ENCODE results near the gene NEURL1. TPM values are rescaled to one million over a fixed set of nuclear protein-coding genes. Genes with fewer than 3 reads are reported as not detected.
A peak's percentile ranks its signal among the peaks of the same experiment; 100 is the strongest.

The NEURL1 gene
- total RNA-seq, 2 donors from 2014 or later, result 0.12 TPM; not detected in 1

DNA sequence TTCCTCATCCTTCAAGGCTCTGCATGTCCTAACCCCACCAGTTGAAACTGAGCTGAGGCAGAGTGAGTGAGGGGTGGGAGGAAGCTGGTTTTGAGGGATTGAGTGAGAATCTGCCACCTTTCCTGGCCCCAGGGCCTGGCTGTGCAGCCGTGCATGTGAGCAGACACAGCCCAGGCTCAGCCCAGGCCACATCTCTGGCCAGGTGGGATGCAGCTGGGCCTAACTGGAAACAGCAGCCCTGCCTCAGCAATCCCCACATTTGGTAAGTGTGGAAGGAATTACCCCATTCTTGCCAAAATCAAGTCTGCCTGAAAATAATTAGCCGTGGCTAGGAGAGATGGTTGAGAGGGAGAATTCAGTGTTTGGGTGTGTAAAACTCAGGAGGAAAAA lies 116.6 kb downstream of the NEURL1 start:
- DNase-seq (ENCODE audit: low spot score), result no peak
- H3K4me1 ChIP-seq, result peaks cover 0 to 11% of the 10 kb centered on the region in 2 donors
- no peak overlapping the region for H3K4me3 ChIP-seq
- peaks cover 29% of the 10 kb centered on the region for H3K36me3 ChIP-seq
- H3K27me3 ChIP-seq, result no peaks in the 10 kb centered on the region
- no peak overlapping the region for H3K27ac ChIP-seq
- TF ChIP-seq, protein P1, sequence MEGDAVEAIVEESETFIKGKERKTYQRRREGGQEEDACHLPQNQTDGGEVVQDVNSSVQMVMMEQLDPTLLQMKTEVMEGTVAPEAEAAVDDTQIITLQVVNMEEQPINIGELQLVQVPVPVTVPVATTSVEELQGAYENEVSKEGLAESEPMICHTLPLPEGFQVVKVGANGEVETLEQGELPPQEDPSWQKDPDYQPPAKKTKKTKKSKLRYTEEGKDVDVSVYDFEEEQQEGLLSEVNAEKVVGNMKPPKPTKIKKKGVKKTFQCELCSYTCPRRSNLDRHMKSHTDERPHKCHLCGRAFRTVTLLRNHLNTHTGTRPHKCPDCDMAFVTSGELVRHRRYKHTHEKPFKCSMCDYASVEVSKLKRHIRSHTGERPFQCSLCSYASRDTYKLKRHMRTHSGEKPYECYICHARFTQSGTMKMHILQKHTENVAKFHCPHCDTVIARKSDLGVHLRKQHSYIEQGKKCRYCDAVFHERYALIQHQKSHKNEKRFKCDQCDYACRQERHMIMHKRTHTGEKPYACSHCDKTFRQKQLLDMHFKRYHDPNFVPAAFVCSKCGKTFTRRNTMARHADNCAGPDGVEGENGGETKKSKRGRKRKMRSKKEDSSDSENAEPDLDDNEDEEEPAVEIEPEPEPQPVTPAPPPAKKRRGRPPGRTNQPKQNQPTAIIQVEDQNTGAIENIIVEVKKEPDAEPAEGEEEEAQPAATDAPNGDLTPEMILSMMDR (IDR thresholded peaks at IDR 0.05), result no peak
- H3K9me3 ChIP-seq, result no peaks in the 10 kb centered on the region

DNA sequence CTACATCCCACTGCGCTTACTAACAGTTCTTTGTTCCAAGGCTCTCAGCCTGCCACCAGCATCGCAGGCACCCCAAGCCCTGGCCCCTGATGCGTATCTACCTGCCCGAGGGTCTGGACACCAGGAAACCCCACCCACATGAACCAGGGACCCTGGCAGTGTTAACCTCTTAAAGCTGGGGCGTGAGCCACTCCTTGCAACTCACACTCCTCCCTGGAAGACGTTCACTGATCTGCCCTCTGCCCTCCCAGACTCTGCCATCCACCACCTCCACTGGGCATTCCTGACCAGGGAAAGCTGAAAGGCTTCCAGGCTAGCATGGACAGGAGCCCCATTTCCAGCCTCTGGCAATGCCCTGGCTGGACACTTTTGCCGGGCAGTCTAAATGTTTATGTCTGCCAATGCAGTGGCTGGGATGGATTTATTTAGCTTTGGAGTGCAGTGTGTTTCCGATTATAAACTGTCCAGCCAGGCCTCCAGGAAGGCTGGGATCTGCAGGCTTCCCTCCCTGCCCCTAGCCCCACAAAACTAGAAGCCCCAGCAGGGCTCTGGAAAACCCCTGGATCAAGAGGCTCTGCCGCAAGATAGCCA lies 117.5 kb downstream of the NEURL1 start:
- H3K4me3 ChIP-seq, result no peak overlapping the region
- peaks cover 0 to 19% of the 10 kb centered on the region in 2 donors for H3K4me1 ChIP-seq
- no peaks in the 10 kb centered on the region for H3K9me3 ChIP-seq
- TF ChIP-seq, protein P1 (IDR thresholded peaks at IDR 0.05), result no peak
- no peak for DNase-seq (ENCODE audit: low spot score)
- no peak overlapping the region for H3K27ac ChIP-seq
- no peaks in the 10 kb centered on the region for H3K27me3 ChIP-seq
- peaks cover 29% of the 10 kb centered on the region for H3K36me3 ChIP-seq

DNA sequence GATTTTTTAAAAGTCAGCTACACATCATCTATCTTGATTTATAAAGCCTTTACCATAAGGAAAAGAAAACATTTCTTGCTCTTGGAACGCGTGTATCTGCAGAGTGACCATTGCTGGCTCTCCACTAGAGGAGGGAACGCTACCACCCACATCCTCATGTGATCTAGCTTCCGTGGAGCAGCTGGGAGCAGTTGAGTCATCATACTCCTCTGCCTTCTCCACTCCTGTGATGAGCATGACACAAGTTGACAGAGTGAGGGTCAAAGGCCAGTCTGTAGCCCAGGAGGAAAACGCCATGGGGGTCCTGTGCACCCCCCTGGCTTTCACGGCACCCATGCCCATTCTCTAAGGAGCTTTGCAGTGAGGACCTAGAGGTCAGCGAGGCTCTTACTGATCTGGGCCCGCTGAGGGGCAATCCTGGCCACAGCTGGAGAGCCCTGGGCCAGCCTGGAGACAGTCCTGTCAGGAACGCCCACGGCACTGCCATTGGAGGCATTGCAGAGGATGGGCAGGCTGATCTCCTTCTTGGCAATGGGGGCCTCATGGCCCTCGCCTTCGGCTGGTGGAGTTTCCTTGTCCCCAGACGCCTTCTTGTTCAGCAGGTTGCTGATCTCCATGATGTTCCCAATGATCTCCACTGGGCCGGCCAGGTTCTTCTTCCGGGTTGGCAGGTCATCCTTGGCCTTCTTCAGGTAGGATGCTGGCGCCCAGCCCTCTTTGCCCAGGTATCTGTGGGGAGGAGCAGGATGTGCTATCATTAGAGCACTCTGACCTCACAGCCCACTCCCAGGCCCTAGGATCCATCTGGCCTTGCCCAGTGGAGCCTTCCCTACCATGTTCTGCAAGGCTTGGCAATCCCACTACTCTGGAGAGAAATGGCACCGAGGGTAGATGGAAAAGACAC lies 119.2 kb downstream of the NEURL1 start:
- peaks cover 0 to 36% of the 10 kb centered on the region in 2 donors for H3K4me1 ChIP-seq
- H3K27me3 ChIP-seq, result no peaks in the 10 kb centered on the region
- no peaks in the 10 kb centered on the region for H3K9me3 ChIP-seq
- DNase-seq (ENCODE audit: low spot score), result no peak
- H3K36me3 ChIP-seq, result peaks cover 29% of the 10 kb centered on the region
- H3K27ac ChIP-seq, result no peak overlapping the region
- H3K4me3 ChIP-seq, result no peak overlapping the region
- TF ChIP-seq, protein P1 (IDR thresholded peaks at IDR 0.05), result no peak

DNA sequence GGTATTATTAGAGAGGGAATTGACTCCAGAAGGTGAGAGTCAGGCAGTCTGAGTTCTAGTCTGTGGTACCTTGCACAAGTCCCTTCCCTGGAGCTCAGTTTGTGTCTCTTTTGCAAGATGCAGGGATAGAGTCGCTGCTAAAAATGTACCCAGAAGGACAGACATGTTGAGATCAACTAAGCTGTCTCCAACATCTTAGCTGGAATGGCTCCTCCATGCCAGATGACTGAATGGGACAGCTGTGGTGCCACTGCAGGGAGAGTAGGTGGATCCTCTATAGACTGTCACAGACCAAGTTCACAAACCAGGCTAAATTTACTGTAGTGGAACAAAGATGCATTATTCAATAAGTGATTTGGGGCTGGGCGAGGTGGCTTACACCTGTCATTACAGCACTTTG lies 120.1 kb downstream of the NEURL1 start:
- Histone ChIP-seq H3K4me3 (no peak overlapping the region), H3K9me3 (no peaks in the 10 kb centered on the region), H3K4me1 (peaks cover 0 to 45% of the 10 kb centered on the region in 2 donors), H3K27me3 (no peaks in the 10 kb centered on the region), H3K36me3 (peaks cover 29% of the 10 kb centered on the region), H3K27ac (no peak overlapping the region)
- DNase-seq (ENCODE audit: low spot score), result no peak
- TF ChIP-seq, protein P1 (IDR thresholded peaks at IDR 0.05), result no peak

DNA sequence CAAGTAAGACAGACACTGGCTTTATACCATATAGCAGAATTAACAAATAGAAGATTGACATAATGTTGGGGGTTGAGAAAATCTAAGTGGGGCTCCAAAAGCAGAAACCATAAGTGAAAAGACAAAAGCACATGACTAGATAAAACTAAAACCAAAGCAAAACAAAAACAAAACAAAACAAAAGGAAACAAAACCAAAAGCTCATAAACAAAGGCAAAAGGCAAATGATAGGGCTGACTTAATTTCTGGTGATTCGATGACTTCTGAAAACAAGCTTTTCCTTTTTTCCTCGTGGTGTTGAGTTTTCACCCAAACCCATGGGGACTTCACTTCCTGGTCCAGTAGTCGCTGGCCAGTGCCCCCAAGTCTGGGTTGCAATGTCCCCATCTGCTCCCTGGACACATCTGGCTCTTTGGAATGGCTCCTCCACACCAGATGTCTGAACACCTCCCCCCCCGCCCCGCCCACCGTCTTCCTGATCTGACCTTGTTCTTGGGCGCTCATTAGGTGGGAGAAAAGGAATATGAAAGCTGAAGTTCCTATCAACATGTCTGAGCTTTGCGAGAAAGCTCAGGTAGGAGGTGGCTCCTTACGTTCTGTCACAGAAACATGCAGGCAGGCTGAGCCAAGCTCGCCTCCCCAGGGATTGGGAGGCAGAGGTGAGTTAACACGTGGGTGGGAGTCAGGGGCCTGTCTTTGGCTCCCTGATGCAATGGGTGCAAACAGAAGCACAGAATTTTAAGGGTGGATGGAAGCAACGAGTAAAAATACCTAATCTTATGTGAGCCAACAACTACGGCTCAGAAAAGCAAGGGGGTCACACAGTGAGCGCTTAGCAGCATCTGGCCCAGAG lies 121.0 kb downstream of the NEURL1 start:
- H3K36me3 ChIP-seq, result peaks cover 29% of the 10 kb centered on the region
- H3K9me3 ChIP-seq, result no peaks in the 10 kb centered on the region
- H3K4me1 ChIP-seq, result peaks cover 0 to 54% of the 10 kb centered on the region in 2 donors
- peak overlapping the region; percentile 17 to 32 for H3K27ac ChIP-seq
- H3K27me3 ChIP-seq, result no peaks in the 10 kb centered on the region
- TF ChIP-seq, protein P1 (IDR thresholded peaks at IDR 0.05), result no peak
- H3K4me3 ChIP-seq, result no peak overlapping the region
- no peak for DNase-seq (ENCODE audit: low spot score)

Data from right atrium auricular region (tissue), 2 donors.